ENCODE results near the gene FNDC3A.
"Not testable (repeated sequence)": the region's sequence is repeated elsewhere in the genome, so short reads cannot be mapped to it uniquely, and the experiment has no call there.

The FNDC3A gene

GRCh38 chr13:49132479-49133002 lies 156.8 kb downstream of the FNDC3A start:
- H3K9me3 ChIP-seq (ENCODE audit: control insufficient read depth, low read length), result no peaks in the 10 kb centered on the region
- no peaks in the 10 kb centered on the region for H3K4me1 ChIP-seq
- H3K79me2 ChIP-seq, result no peaks in the 10 kb centered on the region
- no peak overlapping the region for H3K4me3 ChIP-seq (ENCODE audit: low read depth, low read length)
- no peak overlapping the region for H3K9ac ChIP-seq
- H3K27me3 ChIP-seq (ENCODE audit: control insufficient read depth, insufficient read depth, low read length), result no peaks in the 10 kb centered on the region
- no peaks in the 10 kb centered on the region for H3K36me3 ChIP-seq (ENCODE audit: control insufficient read depth, insufficient read depth, low read length)
- no peak overlapping the region for H2AFZ ChIP-seq
- no peak overlapping the region for H3K4me2 ChIP-seq (ENCODE audit: low read length)
- no peak for TF ChIP-seq CTCF (IDR thresholded peaks at IDR 0.05)
- H3K27ac ChIP-seq, result no peak overlapping the region

DNA sequence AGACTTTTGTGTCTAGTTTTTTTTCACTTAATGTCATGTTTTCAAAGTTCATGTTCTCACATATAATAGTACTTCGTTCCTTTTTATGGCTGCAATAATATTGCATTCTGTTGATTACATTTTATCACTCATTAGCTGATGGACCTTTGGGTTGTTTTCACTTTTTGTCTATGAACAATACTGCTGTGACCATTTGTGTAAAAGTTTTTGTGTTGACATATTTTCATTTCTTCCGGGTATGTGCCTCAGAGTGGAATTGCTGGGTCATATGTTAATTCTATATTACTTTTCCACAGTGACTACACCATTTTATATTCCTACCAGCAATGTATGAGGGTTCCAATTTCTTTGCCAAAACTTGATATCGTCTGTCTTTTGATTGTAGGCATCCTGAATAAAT lies 158.6 kb downstream of the FNDC3A start:
- H3K27me3 ChIP-seq (ENCODE audit: control insufficient read depth, insufficient read depth, low read length), result no peaks in the 10 kb centered on the region
- no peaks in the 10 kb centered on the region for H3K4me1 ChIP-seq
- no peaks in the 10 kb centered on the region for H3K36me3 ChIP-seq (ENCODE audit: control insufficient read depth, insufficient read depth, low read length)
- no peak overlapping the region for H3K9ac ChIP-seq
- no peak overlapping the region for H3K27ac ChIP-seq
- no peak overlapping the region for H2AFZ ChIP-seq
- H3K4me2 ChIP-seq (ENCODE audit: low read length), result no peak overlapping the region
- TF ChIP-seq CTCF (IDR thresholded peaks at IDR 0.05), result no peak
- no peaks in the 10 kb centered on the region for H3K9me3 ChIP-seq (ENCODE audit: control insufficient read depth, low read length)
- H3K79me2 ChIP-seq, result no peaks in the 10 kb centered on the region
- H3K4me3 ChIP-seq (ENCODE audit: low read depth, low read length), result no peak overlapping the region

DNA sequence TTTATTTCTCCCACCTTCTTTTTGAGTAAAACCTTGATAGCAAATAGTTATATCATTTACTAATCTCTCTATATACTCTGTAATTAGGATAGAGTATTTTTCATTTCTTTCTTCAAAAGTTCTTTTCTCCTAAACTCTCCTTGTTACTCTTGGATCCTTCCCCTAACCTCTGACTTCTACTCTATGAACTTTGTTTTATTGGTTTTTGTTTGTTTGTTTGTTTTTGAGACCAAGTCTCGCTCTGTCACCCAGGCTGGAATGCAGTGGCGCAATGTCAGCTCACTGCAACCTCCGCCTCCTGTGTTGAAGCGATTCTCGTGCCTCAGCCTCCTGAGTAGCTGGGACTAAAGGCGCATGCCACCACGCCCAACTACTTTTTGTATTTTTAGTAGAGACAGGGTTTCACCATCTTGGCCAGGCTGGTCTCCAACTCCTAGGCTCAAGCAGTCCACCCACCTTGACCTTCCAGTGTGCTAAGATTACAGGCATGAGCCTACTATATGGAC lies 161.5 kb downstream of the FNDC3A start:
- not testable (repeated sequence) for H3K79me2 ChIP-seq; H3K9ac ChIP-seq; H3K4me3 ChIP-seq (ENCODE audit: low read depth, low read length); H3K27me3 ChIP-seq (ENCODE audit: control insufficient read depth, insufficient read depth, low read length); H3K9me3 ChIP-seq (ENCODE audit: control insufficient read depth, low read length); H3K4me1 ChIP-seq; H3K36me3 ChIP-seq (ENCODE audit: control insufficient read depth, insufficient read depth, low read length); H3K4me2 ChIP-seq (ENCODE audit: low read length); H3K27ac ChIP-seq; H2AFZ ChIP-seq

DNA sequence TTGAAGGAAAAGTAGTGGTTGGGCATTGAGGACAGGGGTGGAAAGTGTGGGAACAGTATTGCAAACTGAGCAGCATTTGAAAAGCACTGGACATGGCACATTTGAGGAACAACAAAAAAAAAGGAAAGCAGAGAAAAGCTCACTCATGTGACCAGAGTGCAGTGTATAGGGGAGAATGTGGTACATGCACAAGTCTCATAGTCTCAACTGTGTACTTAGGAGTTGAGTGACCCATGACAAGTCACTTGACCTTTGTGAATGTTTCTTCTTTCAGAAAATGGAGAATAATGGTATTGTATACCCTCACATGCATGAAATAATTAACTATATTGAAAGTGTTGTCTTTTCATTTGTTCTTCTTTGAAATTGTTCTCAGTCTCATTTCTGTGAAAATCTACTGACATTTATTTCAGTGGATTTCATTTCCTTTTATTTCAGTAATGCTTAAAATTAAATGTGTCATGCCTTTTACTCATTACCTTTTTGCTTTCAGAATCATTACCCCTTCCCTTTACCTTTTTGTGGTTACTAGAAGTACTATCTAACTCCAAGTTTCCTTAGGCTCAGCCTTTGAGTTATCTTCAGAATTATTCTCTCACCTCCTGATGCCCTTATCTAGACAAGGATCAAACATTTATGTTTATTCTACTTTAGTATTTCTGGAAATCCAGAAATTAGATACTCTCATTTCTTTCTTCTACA lies 165.3 kb downstream of the FNDC3A start:
- no peak overlapping the region for H3K4me3 ChIP-seq (ENCODE audit: low read depth, low read length)
- no peaks in the 10 kb centered on the region for H3K9me3 ChIP-seq (ENCODE audit: control insufficient read depth, low read length)
- H3K4me2 ChIP-seq (ENCODE audit: low read length), result no peak overlapping the region
- TF ChIP-seq CTCF (IDR thresholded peaks at IDR 0.05), result no peak
- no peaks in the 10 kb centered on the region for H3K36me3 ChIP-seq (ENCODE audit: control insufficient read depth, insufficient read depth, low read length)
- no peaks in the 10 kb centered on the region for H3K79me2 ChIP-seq
- H2AFZ ChIP-seq, result no peak overlapping the region
- H3K9ac ChIP-seq, result no peak overlapping the region
- no peaks in the 10 kb centered on the region for H3K4me1 ChIP-seq
- no peaks in the 10 kb centered on the region for H3K27me3 ChIP-seq (ENCODE audit: control insufficient read depth, insufficient read depth, low read length)
- no peak overlapping the region for H3K27ac ChIP-seq

DNA sequence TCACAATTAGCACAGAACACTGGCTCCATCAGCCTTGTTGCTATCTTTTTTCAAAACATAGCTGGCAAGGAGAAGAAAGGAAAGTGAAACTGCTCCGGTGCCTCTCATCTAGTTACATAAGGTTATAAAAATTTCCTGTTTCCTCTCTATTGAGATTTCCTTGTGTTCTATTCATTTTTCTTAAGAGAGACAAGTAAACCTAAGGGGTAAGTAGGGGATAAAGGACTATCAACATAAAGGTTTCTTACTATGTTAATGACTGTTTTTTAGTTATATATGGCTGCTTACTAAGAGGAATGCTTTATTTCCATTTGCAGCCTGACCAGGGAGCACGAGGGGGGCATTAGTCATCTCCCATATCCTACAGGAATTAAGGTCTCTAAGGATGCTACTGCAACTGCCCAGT lies 171.2 kb downstream of the FNDC3A start:
- peak overlapping the region; percentile 3 for H3K27ac ChIP-seq
- H3K4me3 ChIP-seq (ENCODE audit: low read depth, low read length), result no peak overlapping the region

More for the DNA sequence above, 171.2 kb downstream of the FNDC3A start:
- Histone ChIP-seq H3K36me3 (ENCODE audit: control insufficient read depth, insufficient read depth, low read length) (no peaks in the 10 kb centered on the region), H3K4me1 (no peaks in the 10 kb centered on the region), H3K9ac (no peak overlapping the region), H2AFZ (no peak overlapping the region), H3K4me2 (ENCODE audit: low read length) (peak overlapping the region; percentile 2), H3K9me3 (ENCODE audit: control insufficient read depth, low read length) (no peaks in the 10 kb centered on the region), H3K79me2 (no peaks in the 10 kb centered on the region), H3K27me3 (ENCODE audit: control insufficient read depth, insufficient read depth, low read length) (no peaks in the 10 kb centered on the region)
- TF ChIP-seq CTCF (IDR thresholded peaks at IDR 0.05), result no peak
